SKM-1 (cell line): Measurements from ENCODE around the gene FADS2.

ENCODE experiments used
- DNase-seq: peaks from one replicate; lab custom pipeline; 2025; ENCODE audit not compliant: unreplicated experiment; lab: John Stamatoyannopoulos, UW

FADS2 gene

DNA sequence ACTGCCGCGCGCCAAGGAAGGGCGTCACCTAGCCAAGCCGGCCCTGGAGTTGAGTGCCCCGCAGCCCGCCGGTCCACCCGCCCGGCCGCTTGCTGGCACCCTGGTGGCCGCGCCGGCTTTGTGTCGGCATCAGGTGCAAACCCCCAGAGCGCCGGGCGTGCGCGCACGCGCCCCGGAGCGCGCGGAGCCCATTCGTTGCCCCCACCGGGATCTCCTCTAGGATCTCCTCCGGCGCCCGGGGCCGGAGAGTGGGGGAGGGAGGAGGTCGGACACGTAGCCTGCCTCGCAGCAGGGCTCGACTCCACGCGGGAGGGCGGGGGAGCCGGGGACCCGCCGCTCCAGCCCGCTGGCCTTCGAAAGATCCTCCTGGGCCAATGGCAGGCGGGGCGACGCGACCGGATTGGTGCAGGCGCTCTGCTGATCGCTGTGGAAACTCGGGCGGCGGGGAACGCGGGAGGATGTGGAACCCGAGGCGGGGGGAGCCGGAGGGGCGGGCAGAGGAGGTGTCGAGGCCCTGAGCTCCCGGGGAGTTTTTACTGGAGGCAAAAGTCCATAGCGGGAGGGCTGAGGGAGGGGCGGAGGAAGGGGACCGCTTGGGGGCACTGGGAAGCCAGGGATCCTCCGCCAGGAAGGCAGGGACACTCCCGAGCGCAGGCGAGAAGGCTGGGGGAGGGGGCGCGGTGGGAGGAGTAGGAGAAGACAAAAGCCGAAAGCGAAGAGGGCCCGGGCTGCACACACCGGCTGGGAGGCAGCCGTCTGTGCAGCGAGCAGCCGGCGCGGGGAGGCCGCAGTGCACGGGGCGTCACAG, at the start of gene FADS2:
FADS2 (plus strand) TSS at position 730 of the 808 bp plus-strand sequence. CDS start 91 bp downstream, outside the sequence.
- DNase-seq = peak; percentile 73

DNA sequence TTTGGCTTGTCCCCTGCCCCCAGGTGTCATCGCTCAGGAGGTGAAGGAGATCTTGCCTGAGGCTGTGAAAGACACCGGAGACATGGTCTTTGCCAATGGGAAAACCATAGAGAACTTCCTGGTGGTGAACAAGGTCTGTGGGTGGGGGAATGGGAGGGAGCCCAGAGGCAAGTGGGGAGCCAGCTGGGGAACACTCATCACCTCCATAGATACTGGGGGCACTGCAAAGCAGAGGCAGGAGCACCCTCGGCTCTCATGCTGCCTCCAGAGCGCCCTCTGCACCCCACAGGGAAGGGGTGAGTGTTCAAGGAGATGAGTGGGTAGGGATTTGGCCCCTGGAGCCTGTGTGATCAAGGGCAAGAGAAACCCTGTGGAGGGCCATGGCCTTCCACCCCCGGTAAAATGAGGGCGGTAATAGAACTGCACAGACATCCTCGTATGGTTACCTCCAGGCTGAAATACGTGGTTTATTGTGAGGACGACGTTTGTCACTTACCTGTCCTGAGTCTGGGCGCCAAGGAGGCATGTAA, 49.7 kb upstream of the FADS2 start:
- no peak for DNase-seq

DNA sequence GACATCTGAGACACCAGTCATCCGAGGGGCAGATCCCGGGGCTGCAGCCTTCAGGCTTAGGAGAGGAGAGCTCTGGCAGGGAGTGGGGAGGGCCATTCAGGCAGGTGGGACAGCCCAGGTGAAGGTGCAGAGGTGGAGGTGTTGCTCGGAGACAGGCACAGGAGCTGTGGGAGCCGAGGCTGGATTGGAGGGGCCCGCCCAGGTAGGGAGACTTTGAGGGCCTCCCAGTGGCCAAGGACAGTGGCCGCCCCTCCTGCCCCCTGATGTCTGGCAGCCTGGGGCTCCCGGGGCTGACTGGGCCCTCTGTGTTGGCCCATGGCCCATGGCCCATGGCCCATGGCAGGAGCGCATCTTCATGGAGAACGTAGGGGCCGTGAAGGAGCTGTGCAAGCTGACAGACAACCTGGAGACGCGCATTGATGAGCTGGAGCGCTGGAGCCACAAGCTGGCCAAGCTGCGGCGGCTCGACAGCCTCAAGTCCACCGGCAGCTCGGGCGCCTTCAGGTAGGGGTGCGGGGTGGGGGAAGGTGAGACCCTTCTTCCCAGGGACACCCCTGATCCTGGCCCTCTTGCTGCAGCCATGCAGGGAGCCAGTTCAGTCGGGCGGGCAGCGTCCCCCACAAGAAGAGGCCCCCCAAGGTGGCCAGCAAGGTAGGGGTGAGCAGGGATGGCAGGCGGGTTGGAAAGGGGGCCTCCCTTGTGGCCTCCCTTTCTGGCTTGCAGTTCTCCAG, 49.0 kb upstream of the FADS2 start:
- no peak for DNase-seq

DNA sequence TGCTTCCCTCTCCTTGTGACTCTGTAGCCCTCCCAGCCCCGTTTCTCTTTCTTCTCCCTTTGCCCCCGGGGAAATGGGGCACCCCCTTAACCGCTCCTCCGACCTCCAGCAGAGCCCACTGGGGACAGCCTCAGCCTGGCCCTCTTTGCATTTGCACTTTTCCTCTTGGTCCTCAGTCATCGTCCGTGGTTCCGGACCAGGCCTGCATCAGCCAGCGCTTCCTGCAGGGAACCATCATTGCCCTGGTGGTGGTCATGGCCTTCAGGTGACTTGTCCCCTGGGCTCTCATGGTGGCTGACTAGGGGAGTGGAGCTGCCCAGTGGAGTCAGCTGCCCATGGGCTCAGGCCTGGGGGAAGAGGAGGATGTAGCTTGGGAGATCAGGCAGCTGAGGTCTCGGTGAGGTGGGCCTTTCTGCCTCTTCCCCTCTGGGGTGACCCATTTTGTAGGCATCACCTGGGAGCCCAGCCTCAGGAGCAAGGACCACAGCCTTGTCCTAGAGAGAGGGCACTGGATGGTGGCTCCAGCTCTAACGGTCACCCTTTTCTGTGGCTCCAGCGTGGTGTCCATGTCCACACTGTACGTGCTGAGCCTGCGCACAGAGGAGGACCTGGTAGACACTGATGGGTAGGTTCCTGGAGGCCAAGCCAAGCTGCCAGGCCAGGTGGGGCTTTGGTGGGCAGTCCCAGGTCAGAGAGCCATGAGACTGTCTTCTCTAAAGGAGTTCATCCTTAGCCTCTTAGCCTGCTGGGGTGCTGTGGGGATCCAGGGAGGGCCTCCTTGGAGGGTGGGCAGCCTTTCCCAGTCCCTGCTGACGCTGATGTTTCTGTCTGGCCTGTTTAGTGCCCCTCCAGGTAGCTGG, 48.2 kb upstream of the FADS2 start:
- DNase-seq = no peak

DNA sequence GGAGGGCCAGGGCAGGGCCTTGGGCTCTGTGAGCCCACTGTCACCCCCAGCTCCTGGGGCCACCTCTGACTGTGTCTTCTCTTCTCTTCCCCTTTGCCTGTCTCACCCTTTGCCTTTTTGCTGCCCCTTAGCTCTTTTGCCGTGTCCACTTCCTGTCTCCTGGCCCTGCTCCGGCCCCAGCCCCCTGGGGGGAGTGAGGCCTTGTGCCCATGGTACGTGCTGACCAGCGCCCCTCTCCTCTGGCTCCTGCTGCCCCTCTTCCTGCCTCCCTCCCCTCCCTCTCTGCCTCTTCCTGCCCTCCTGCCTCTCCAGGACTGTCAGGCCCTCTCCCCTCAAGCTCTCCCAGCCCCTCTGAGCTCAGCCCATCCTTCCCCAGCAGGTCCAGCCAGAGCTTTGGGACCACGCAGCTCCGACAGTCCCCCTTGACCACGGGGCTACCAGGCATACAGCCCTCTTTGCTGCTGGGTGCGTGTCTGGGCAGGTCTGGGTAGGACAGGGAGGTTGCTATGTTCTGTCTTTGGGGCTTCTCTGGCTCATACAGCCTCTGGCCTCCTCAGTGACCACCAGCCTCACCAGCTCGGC, 47.4 kb upstream of the FADS2 start:
- DNase-seq = no peak

DNA sequence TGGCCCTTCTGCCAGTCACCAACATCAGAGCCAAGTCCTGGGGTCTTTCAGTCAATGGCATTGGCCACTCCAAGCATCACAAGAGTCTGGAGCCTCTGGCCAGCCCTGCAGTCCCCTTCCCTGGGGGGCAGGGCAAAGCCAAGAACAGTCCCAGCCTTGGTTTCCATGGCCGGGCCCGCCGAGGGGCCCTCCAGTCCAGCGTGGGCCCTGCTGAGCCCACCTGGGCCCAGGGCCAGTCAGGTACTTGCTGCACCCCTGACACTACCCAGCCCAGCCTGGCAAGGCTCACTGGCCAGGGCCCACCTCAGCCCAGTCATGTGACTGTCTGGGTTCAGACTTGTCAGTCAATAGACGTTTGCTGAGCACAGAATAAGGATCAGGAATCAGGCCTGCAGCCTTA, 46.5 kb upstream of the FADS2 start:
- DNase-seq = no peak

DNA sequence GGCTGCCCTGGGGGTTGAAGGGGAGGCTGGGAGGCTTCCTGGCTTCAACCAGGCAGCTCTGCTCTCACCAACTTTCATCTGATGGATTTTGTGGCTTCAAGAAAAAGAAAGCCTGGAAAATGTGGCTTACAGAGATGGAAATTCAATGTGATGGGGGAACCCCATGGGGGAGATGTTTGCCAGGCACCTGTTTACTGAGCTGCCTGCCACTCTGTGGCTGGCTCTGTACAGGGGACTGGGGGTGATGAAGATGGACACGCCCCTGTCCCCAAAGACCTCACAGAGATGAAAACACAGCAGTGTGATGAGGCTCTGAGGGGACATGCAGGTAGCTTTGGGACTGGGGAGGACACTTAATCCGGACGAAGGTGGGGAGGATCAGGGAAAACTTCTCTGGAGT, 45.8 kb upstream of the FADS2 start:
- DNase-seq = no peak

DNA sequence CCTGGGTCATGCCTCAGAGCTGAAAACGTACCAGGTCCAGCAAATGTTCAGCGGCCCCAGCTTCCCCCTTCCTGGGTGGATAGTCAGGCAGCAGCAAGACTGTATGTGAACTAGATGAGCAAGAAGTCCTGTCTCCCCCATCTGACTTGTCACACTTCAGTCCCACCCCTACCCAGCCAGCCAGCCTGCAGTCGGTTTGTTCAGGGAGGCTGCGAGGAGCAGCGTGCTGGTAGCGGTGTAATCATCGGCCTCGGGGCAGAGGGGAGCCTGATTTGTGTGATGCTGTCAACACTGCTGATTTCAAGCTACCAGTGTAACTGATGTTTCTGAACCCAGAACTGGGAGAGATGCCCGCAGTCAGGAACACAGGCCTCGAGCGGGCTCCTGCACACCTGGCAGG, 45.3 kb upstream of the FADS2 start:
- DNase-seq = no peak

DNA sequence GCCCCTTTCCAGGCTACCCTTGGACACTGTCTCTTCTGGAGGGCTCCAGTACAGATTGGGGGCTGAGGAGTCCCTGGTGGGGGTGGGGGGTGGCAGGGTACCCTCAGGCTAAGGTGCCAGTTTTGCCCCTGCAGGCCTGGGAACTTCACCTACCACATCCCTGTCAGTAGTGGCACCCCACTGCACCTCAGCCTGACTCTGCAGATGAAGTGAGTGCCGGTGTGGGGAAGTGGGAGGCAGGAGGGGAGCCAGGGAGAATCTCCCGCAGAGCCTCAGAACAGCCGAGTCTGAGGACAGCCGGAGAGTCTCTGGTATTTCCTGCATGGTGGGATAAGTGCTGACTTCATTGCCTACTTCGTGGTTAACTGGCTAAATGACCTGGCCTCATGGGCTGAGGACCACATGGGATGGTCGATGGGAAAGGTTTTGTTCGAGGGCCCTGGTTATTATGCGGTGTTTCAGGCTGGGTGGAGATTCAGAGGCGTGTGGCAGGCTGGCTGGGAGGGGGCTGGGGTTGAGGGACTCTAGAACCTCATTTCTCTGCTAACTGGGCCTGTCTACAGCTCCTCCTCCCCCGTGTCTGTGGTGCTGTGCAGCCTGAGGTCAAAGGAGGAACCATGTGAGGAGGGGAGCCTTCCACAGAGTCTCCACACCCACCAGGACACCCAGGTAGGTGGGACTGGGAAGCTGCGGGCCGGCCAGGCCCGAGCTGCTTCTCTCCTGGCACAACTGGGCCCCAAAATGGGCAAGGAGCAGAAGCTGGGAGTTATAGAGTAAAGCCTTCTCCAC, 44.2 kb upstream of the FADS2 start:
- DNase-seq = no peak

DNA sequence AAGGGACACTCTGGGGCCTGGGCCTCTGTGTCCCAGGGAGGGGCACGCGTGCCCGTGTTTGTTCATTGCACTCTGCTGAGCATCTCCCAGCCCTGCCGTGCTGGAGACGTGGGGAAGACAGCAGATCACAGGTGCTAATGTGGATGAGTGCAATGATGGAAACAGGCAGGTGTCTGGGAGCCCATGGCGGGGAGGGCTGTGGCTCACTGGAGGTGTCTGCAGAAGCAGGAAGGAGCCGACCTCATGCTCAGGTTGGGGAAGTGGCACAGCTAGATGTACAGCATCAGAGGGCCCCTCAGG, 43.6 kb upstream of the FADS2 start:
- DNase-seq = no peak

DNA sequence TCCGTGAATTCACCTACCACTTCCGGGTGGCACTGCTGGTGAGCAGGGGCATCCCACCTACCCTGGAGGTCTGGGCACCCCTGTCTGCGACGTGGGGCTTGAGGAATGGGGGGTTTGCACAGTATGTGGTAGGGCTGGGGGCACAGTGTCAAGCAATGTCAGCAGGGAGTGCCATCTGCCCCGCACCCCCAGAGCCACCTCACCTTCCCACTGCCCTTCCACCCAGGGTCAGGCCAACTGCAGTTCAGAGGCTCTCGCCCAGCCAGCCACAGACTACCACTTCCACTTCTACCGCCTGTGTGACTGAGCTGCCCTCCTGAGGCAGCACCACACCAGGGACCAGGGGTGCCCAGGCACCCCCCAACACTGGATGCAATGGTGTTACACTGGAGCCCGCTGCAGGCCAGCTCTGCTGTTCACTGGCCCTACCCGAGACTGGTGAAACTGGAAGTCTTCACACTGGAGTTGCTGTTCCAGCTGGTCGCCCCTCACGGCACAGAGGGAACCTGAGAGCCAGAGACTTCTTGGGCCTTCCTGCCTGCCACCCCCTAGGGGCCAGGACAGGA, 42.2 kb upstream of the FADS2 start:
- no peak for DNase-seq

DNA sequence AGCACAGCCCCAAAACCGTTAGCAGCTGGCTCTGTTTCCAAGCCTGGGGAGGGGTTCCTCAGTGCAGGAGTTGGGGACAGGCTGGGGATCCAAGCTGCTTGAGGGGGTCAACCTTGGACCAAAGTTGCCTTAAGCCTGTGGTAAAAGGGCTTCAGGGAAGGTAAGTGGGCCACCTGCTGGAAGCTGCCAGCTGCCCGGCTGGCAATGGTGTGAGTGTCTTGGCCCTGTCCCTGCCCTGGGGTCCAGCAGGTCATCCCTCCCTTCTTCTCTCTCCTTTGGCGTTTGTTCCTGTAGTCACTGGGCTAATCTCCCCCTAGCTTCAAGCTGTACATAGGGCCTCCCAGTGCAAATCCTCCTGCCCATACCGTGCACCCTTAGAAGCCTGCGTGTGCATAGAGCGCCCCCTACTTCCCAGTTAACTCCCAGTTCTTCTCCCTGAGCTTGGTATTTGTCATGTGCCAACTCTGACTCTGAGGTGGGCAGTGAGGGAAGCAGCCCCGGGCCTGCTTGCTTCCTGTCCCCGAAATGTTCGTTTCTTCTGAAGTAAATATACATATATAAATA, 40.1 kb upstream of the FADS2 start:
- peak; percentile 38 for DNase-seq

DNA sequence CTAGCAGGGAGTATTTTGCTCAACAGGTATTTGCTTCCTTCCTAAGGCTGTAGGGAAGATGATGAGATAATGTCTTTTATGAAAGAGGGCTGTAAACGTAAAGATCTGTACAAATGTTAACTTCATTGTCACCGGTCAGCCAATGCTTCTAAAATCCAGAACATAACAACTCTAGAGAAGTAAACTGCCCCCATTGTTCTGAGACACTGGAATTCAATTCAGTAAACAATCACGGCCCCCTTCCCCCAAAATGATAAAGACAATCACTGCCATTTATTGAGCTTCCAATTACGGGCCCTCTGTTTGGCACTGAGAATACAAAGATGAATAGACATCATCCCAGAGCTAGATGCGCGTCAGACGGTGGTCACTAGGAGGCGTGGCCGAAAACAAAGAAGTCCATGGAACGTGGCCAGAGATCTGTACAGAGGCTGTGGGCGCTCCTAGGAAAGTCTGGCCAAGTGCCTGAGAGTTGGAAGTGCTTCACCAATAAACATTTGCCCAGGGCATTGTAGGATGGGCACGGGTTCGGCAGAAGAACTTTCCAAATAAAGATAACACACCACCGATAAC, 36.3 kb upstream of the FADS2 start:
- no peak for DNase-seq

DNA sequence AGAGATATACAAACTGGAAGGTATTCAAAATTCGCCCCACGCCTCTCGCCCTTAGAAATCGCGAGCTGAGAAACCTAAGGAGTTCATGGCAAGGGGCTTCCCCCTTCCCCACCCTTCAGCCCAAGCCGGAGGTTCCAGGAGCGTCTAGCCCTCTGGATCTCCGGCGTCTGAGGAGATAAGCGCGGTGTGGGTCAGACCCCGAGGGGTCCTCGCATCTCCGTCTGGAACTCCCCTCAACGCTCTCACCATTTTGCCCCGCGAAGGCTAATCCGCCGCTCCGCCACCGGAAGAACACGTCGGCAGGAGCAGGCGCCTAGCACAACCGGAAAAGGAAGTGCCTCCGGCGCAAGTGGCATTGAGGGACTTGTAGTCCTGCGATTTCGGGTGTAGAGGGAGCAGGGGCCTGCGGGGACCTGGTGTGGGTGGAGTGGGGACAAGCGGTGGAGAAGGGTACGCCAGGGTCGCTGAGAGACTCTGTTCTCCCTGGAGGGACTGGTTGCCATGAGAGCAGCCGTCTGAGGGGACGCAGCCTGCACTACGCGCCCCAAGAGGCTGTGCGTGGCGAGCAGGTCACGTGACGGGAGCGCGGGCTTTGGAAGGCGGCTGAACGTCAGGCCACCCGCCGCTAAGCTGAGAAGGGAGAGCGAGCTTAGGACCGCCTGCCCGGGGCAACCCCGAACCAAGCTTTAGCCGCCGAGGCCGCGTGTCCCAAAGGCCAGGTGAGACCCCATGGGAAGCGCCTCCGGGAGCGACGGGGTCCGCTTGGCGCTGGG, 35.6 kb upstream of the FADS2 start, which contains the start of the genes FEN1 and TMEM258:
FEN1 (plus strand) TSS at position 602 of the 773 bp plus-strand sequence. CDS start 2,451 bp downstream, outside the sequence.
TMEM258 (minus strand) TSS at position 290 of the 773 bp plus-strand sequence; CDS start at position 249, 41 bp downstream.
- peak; percentile 85 for DNase-seq

DNA sequence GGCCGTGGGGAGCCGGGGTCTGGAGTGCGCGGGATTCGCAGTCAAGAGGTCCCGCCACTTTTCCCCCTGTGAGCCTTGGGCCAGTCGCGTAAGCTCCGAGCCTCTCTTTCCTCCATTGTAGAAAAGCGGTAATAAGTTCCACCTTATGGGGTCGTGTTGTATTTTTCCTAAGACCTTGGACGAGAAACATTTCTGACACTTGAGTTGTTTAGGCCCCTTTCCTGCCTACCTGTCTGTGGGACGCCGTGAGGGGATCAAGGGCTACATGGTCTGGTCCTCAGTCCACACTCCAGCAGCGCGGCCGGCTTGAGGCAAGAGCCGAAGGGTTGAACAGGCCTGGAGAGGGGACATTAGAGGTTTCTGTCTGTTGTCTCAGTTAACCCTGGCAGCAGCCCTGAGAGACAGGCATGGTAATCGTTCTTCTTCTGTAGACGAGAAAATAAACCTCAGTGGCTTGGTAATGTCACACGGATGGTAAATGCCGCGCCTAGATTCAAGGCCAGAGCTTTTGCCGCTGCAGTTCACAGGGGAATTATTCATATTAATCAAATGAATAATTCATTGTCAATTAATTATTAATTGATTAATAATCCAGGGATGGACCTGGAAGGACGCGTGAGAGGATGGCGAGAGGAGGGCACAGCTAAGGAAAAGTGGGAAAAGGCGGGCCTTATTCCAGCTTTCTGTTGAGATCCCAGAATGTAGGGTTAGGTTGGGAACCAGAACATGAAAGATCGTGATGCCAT, 34.8 kb upstream of the FADS2 start:
- DNase-seq = no peak

DNA sequence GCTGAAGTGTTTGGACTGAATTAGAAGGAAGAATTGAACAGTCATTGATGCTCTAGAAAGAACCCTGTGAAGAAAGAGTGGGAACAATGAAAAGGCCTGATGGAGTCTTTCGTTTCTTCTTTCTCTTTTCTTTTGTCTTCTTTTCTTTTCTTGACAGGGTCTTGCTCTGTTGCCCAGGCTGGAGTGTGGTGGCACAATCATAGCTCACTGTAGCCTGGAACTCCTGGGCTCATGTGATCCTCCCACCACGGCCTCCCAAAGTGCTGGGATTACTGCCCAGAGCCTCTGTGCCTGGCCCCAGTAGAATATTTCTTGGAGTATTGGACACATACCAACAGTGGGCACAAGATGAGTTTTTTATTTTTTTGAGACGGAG, 34.3 kb upstream of the FADS2 start:
- no peak for DNase-seq

DNA sequence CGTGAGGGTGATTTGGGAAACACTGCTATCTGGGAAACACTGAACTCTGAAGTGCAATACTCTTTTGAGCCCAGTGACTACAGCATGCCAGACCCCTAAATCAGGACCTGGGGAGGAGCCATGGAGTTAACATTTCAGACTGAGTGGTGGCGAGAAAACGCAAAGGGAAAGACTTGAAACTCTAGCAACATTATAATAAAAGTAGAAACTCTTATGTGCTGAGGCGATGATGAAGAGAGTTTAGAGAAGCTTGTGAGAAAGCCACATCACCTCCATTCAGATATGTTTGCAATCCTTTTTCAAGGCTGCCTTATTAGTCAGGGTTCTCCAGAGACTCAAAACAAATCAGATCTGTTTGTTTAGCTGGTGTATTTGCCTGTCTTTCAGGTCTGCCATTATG, 33.5 kb upstream of the FADS2 start:
- no peak for DNase-seq

DNA sequence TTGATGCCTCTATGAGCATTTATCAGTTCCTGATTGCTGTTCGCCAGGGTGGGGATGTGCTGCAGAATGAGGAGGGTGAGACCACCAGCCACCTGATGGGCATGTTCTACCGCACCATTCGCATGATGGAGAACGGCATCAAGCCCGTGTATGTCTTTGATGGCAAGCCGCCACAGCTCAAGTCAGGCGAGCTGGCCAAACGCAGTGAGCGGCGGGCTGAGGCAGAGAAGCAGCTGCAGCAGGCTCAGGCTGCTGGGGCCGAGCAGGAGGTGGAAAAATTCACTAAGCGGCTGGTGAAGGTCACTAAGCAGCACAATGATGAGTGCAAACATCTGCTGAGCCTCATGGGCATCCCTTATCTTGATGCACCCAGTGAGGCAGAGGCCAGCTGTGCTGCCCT, 32.6 kb upstream of the FADS2 start:
- no peak for DNase-seq
